ENCODE results near the gene VANGL2. TPM values are rescaled to one million over a fixed set of nuclear protein-coding genes. Genes with fewer than 3 reads are reported as not detected.

VANGL2 gene
- total and polyA plus RNA-seq, 2 of the 8 experiments (the other 6 are each of a cell fraction or from before 2014, with no cell fraction given) = 62.5 to 118 TPM

GRCh38 chr1:160439718-160440117, 39.4 kb downstream of the VANGL2 start (continued):
- TF ChIP-seq BRCA1 (IDR thresholded peaks at IDR 0.05; ENCODE audit: low read depth, low read length) = no peak
- no peak for TF ChIP-seq SP4 (IDR thresholded peaks at IDR 0.05; ENCODE audit: low read length)
- no peak for TF ChIP-seq NANOG (IDR thresholded peaks at IDR 0.05; ENCODE audit: insufficient read depth, low read depth, low read length, poor library complexity, severe bottlenecking)
- no peak for TF ChIP-seq PHF8 (conservative IDR thresholded peaks at IDR 0.05; ENCODE audit: low read depth, low read length)
